Measurements from ENCODE around the gene PCDH15. TPM values are rescaled to one million over a fixed set of nuclear protein-coding genes. Genes with fewer than 3 reads are reported as not detected.

Gene PCDH15
- total and polyA plus RNA-seq, 12 donors: 1.9 to 34.2 (median 10.2) TPM

DNA sequence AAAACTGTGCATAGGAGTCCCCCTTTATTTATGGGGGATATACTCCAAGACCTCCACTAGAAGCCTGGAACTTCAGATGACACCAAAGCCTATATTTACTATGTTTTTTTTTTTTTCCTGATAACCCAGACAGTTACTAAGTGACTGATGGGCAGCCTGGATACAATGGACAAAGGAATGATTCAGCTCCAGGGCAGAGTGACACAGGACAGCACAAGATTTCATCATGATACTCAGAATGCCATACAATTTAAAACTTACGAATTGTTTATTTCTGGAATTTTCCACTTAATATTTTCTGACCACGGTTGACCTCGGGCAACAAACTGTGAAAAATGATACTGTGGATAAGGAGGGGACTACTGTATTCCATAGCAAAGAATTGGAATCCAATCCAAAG is 843.6 kb downstream of the PCDH15 start:
- Histone ChIP-seq H3K4me3 (no peak overlapping the region), H3K36me3 (replicated peaks in 1 of 2) (no peaks in the 10 kb centered on the region), H3K4me1 (replicated peaks in 1 of 2) (no peaks in the 10 kb centered on the region), H3K27me3 (no peaks in the 10 kb centered on the region), H3K9me3 (replicated peaks in 1 of 3) (no peaks in the 10 kb centered on the region), H3K27ac (no peak overlapping the region)
- WGBS, 4 donors: 56 to 67% (median 63%) methylated on average over 3 of the region's 3 CpGs
- TF ChIP-seq, protein P1, sequence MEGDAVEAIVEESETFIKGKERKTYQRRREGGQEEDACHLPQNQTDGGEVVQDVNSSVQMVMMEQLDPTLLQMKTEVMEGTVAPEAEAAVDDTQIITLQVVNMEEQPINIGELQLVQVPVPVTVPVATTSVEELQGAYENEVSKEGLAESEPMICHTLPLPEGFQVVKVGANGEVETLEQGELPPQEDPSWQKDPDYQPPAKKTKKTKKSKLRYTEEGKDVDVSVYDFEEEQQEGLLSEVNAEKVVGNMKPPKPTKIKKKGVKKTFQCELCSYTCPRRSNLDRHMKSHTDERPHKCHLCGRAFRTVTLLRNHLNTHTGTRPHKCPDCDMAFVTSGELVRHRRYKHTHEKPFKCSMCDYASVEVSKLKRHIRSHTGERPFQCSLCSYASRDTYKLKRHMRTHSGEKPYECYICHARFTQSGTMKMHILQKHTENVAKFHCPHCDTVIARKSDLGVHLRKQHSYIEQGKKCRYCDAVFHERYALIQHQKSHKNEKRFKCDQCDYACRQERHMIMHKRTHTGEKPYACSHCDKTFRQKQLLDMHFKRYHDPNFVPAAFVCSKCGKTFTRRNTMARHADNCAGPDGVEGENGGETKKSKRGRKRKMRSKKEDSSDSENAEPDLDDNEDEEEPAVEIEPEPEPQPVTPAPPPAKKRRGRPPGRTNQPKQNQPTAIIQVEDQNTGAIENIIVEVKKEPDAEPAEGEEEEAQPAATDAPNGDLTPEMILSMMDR (IDR thresholded peaks at IDR 0.05): no peak
- TF ChIP-seq POLR2A (IDR thresholded peaks at IDR 0.05): no peak
- no peak for DNase-seq
- intact Hi-C loops (cut with DNase I): no loop called here

DNA sequence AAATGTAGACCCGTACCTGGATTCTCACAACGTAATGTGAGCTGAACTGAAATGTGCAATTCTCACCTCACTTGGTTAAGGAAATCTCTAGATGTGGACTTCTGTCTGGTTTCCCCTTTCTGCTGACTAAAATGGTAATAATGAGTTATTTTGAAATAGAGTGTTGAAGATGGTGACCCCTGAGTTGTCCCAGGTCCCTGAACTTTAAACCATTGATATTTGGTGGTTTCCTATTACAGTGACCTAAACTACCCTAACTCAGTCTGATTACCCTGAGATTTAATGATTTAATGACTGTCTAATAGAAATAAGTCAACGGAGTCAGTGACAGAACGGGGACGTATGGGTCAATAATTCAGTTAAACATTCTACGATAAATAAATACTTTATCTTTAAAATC is 845.9 kb downstream of the PCDH15 start:
- Histone ChIP-seq H3K27me3 (no peaks in the 10 kb centered on the region), H3K27ac (no peak overlapping the region), H3K4me1 (replicated peaks in 1 of 2) (no peaks in the 10 kb centered on the region), H3K36me3 (replicated peaks in 1 of 2) (no peaks in the 10 kb centered on the region), H3K9me3 (replicated peaks in 1 of 3) (no peaks in the 10 kb centered on the region), H3K4me3 (no peak overlapping the region)
- WGBS, 4 donors: 92 to 94% (median 93%) methylated on average over 6 of the region's 6 CpGs
- TF ChIP-seq POLR2A (IDR thresholded peaks at IDR 0.05): no peak
- TF ChIP-seq, protein P1 (IDR thresholded peaks at IDR 0.05): no peak
- intact Hi-C loops (cut with DNase I): no loop called here
- DNase-seq: no peak

DNA sequence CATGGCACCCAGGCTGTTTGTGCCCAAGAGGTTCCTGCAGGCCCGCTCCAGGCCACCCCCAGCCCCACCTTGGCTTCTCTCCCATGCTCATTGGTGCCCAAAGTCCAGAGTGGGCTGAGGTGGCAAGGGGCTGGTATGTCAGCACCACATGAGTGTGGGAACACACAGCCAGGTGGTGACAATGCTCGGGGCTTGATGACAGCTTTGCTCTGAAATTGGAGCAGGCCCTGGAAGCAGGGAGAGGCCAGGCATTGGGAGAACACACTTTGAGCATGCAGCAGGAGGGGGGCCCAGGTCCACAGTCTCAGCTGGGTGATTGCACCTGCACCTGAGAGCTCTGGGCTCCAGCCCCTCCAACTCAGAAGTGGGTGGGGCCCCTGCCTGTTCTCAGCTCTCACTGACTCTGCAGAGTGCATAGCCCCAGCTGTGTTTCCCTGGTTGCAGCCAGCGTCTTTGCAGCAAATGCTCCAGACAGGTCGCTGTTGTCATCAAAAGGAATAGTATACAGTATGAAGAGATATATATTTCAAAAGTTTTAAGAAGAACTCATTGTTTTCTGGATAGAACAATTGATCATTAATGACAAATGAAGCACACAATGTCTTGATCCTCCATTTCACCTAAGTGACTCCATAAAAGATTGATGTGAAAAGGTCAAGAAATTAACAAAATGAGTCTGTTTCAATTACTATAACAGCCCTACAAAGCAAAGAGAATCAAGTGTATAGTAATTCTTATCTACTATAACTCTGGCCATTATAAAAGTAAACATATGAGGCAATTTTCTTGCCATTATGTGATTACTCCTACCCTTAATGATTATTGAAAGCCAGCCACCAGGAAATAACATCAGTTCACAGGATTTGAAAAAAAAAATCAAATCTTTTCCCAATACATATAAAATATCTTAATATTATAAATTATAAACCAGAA is 848.1 kb downstream of the PCDH15 start:
- 86 to 91% (median 89%) methylated on average over 3 to 4 of the region's 4 CpGs for WGBS, 4 donors

DNA sequence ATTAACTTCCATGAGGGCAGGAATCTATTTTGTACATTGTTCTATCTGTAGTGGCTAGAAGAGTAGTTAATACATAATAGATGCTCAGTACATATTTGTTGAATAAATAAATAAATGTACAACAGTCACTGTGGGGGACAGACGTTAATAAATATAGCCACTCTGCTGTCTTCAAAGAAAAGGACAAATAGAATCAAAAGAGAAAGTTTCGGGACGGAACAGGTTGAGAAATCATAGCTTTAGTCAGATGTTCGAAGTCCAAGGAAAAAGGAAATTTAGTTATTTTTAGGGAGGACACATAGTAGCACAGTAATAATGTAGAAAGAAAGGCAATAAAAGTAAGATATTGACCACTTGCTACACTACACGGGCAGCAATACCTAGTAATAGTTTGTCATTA is 861.4 kb downstream of the PCDH15 start:
- DNase-seq: no peak
- Histone ChIP-seq H3K4me3 (no peak overlapping the region), H3K4me1 (replicated peaks in 1 of 2) (no peaks in the 10 kb centered on the region), H3K27me3 (no peaks in the 10 kb centered on the region), H3K36me3 (replicated peaks in 1 of 2) (no peaks in the 10 kb centered on the region), H3K9me3 (replicated peaks in 1 of 3) (no peaks in the 10 kb centered on the region), H3K27ac (no peak overlapping the region)
- TF ChIP-seq, protein P1 (IDR thresholded peaks at IDR 0.05): no peak
- no peak for TF ChIP-seq POLR2A (IDR thresholded peaks at IDR 0.05)
- WGBS, 4 donors: 87 to 91% (median 90%) methylated on average over 5 of the region's 5 CpGs
- intact Hi-C loops (cut with DNase I): no loop called here

More for the DNA sequence above, 848.1 kb downstream of the PCDH15 start:
- no peak for DNase-seq
- Histone ChIP-seq H3K27me3 (no peaks in the 10 kb centered on the region), H3K4me3 (no peak overlapping the region), H3K36me3 (replicated peaks in 1 of 2) (no peaks in the 10 kb centered on the region), H3K27ac (no peak overlapping the region), H3K9me3 (replicated peaks in 1 of 3) (no peaks in the 10 kb centered on the region), H3K4me1 (replicated peaks in 1 of 2) (no peaks in the 10 kb centered on the region)
- TF ChIP-seq POLR2A (IDR thresholded peaks at IDR 0.05): no peak
- TF ChIP-seq, protein P1 (IDR thresholded peaks at IDR 0.05): no peak
- intact Hi-C loops (cut with DNase I): no loop called here
